Transverse colon (tissue), 4 donors: ENCODE data around the gene RPLP1.

Source experiments
- CTCF ChIP-seq, 5 experiments: fragments of 200-600 bp in 3 of 5; fragments of 450-650 bp in 2 of 5; sonication (generic) in 3 of 5; IDR thresholded peaks; 1 replicate in 2 of 5; 2 replicates in 3 of 5; pipeline ENCODE4 v1.5.1; 2016 to 2017; ENCODE audit warnings: antibody characterized with exemption in 5 of 5, inconsistent platforms in 3 of 5, mild to moderate bottlenecking in 2 of 5, moderate library complexity in 1 of 5
- EP300 ChIP-seq: sonication (generic); formaldehyde crosslinking; IDR thresholded peaks from one replicate; pipeline ENCODE4 v1.6.1; 2017; ENCODE audit warnings: antibody characterized with exemption, low read depth
- POLR2A ChIP-seq: fragments of 450-650 bp; IDR thresholded peaks from one replicate; pipeline ENCODE4 v1.6.1; 2016; ENCODE audit warnings: antibody characterized with exemption, mild to moderate bottlenecking, moderate library complexity
- POLR2AphosphoS5 ChIP-seq, 3 donors: sonication (generic); formaldehyde crosslinking; IDR thresholded peaks; one replicate each; pipeline ENCODE4 v1.6.1; 2016; ENCODE audit warnings: antibody characterized with exemption in 3 of 3

GRCh38 chr15:69479971-69480370 lies 27.4 kb downstream of the RPLP1 start:
- TF ChIP-seq CTCF (IDR thresholded peaks at IDR 0.05) (no peak), EP300 (no peak), POLR2AphosphoS5 (IDR thresholded peaks at IDR 0.05) (no peak), POLR2A (no peak)
